Neural progenitor cell (in vitro differentiated cells): ENCODE data around the gene DEXI. TPM values are rescaled to one million over a fixed set of nuclear protein-coding genes. Genes with fewer than 3 reads are reported as not detected.

Experiments
- DNase-seq: peaks from one replicate; pipeline ENCODE4 v3.0.0-alpha.2; 2016; ENCODE audit warnings: low spot score
- H2AFZ ChIP-seq: fragments of 200-600 bp; sonication (generic); replicated peaks from 2 replicates; pipeline ENCODE4 v1.6.1; 2016; ENCODE audit warnings: antibody characterized with exemption
- H3F3A ChIP-seq: fragments of 200-600 bp; sonication (generic); 2 replicates; pipeline ENCODE4 v1.6.1; 2016; ENCODE audit warnings: antibody characterized with exemption, low read depth
- H3K27ac ChIP-seq: fragments of 200-600 bp; sonication (generic); 2 replicates; pipeline ENCODE4 v1.5.1; 2016; ENCODE audit warnings: mild to moderate bottlenecking
- H3K27me3 ChIP-seq: fragments of 200-600 bp; sonication (generic); 2 replicates; pipeline ENCODE4 v1.6.1; 2016; ENCODE audit warnings: mild to moderate bottlenecking, moderate library complexity
- H3K36me3 ChIP-seq: fragments of 200-600 bp; sonication (generic); 2 replicates; pipeline ENCODE4 v1.5.1; 2016
- H3K4me1 ChIP-seq: fragments of 200-600 bp; sonication (generic); 2 replicates; pipeline ENCODE4 v1.6.1; 2016; ENCODE audit warnings: mixed run types
- H3K4me2 ChIP-seq: fragments of 200-600 bp; sonication (generic); 2 replicates; pipeline ENCODE4 v1.6.1; 2016
- H3K4me3 ChIP-seq: fragments of 200-600 bp; sonication (generic); 2 replicates; pipeline ENCODE4 v1.5.1; 2016
- H3K79me2 ChIP-seq: fragments of 200-600 bp; sonication (generic); 2 replicates; pipeline ENCODE4 v1.6.1; 2016; ENCODE audit warnings: low read depth
- H3K9ac ChIP-seq: fragments of 200-600 bp; sonication (generic); 2 replicates; pipeline ENCODE4 v1.6.1; 2016
- H3K9me3 ChIP-seq: fragments of 200-600 bp; sonication (generic); 2 replicates; pipeline ENCODE4 v1.5.1; 2016; ENCODE audit warnings: low read depth
- H4K20me1 ChIP-seq: fragments of 200-600 bp; sonication (generic); 2 replicates; pipeline ENCODE4 v1.6.1; 2016; ENCODE audit warnings: low read depth
- H3K27ac Mint-ChIP-seq: 3 replicates; pipeline ENCODE4 v1.8.0; 2021; ENCODE audit warnings: mixed read lengths
- H3K27me3 Mint-ChIP-seq: 2 replicates; pipeline ENCODE4 v1.8.0; 2022; ENCODE audit warnings: low read depth, mild to moderate bottlenecking, inconsistent platforms, moderate library complexity, mixed read lengths; ENCODE audit not compliant: insufficient read depth
- H3K36me3 Mint-ChIP-seq: 3 replicates; pipeline ENCODE4 v1.8.0; 2021; ENCODE audit warnings: mixed read lengths
- H3K4me1 Mint-ChIP-seq: 3 replicates; pipeline ENCODE4 v1.8.0; 2021; ENCODE audit warnings: mixed read lengths
- H3K4me3 Mint-ChIP-seq: 3 replicates; pipeline ENCODE4 v1.8.0; 2021; ENCODE audit warnings: mild to moderate bottlenecking, moderate library complexity, mixed read lengths
- H3K9me3 Mint-ChIP-seq: 3 replicates; pipeline ENCODE4 v1.8.0; 2020; ENCODE audit warnings: mixed read lengths
- CTCF ChIP-seq: fragments of 200-600 bp; sonication (generic); IDR thresholded peaks from 2 replicates; pipeline ENCODE4 v1.5.1; 2017; ENCODE audit warnings: antibody characterized with exemption, mild to moderate bottlenecking
- EZH2 ChIP-seq: fragments of 200-600 bp; sonication (generic); IDR thresholded peaks from 2 replicates; pipeline ENCODE4 v1.6.1; 2017; ENCODE audit warnings: antibody characterized with exemption, mild to moderate bottlenecking, moderate library complexity
- EZH2phosphoT487 ChIP-seq: fragments of 200-600 bp; sonication (generic); IDR thresholded peaks from 2 replicates; pipeline ENCODE4 v1.6.1; 2017; ENCODE audit warnings: antibody characterized with exemption
- total RNA-seq: library from RNA; depleted of rRNA; stranded (reverse); fragments of >200 nt; gene quantifications from 2 replicates; pipeline ENCODE4 v1.2.3, GENCODE V29; 2015; ENCODE audit warnings: low replicate concordance

DEXI gene
- total RNA-seq, 1 donor from 2014 or later = 16.4 TPM

- H3K9me3 ChIP-seq = no peaks in the 10 kb centered on the region
- no peak overlapping the region for H3K27ac Mint-ChIP-seq
- no peaks in the 10 kb centered on the region for H4K20me1 ChIP-seq
- no peaks in the 10 kb centered on the region for H3K36me3 Mint-ChIP-seq
- H3K27ac ChIP-seq = no peak overlapping the region
- no peaks in the 10 kb centered on the region for H3K4me1 Mint-ChIP-seq
- peaks cover 11% of the 10 kb centered on the region for H3K27me3 Mint-ChIP-seq
- H2AFZ ChIP-seq = no peak overlapping the region
- peaks cover 5% of the 10 kb centered on the region for H3K4me1 ChIP-seq
- no peak overlapping the region for H3K9ac ChIP-seq
- TF ChIP-seq EZH2phosphoT487 = no peak
- TF ChIP-seq EZH2 = no peak
- TF ChIP-seq CTCF = no peak
- peaks cover 50% of the 10 kb centered on the region for H3K27me3 ChIP-seq
- DNase-seq = no peak
- H3F3A ChIP-seq = no peaks in the 10 kb centered on the region
- H3K79me2 ChIP-seq = no peaks in the 10 kb centered on the region
- H3K4me2 ChIP-seq = no peak overlapping the region
- no peak overlapping the region for H3K4me3 ChIP-seq
- H3K9me3 Mint-ChIP-seq = no peaks in the 10 kb centered on the region
- H3K4me3 Mint-ChIP-seq = no peak overlapping the region
- no peaks in the 10 kb centered on the region for H3K36me3 ChIP-seq
These were observed 61.4 kb downstream of the DEXI start for GRCh38 chr16:10880594-10881452.

- DNase-seq = no peak
- peaks cover 5% of the 10 kb centered on the region for H3K4me1 ChIP-seq
- no peak overlapping the region for H3K27ac ChIP-seq
- H3F3A ChIP-seq = no peaks in the 10 kb centered on the region
- no peak overlapping the region for H2AFZ ChIP-seq
- no peak overlapping the region for H3K27ac Mint-ChIP-seq
- H3K9ac ChIP-seq = no peak overlapping the region
- no peaks in the 10 kb centered on the region for H4K20me1 ChIP-seq
- H3K9me3 ChIP-seq = no peaks in the 10 kb centered on the region
- peak overlapping the region; percentile 72 for H3K4me2 ChIP-seq
- no peaks in the 10 kb centered on the region for H3K9me3 Mint-ChIP-seq
- H3K36me3 ChIP-seq = no peaks in the 10 kb centered on the region
- H3K79me2 ChIP-seq = no peaks in the 10 kb centered on the region
- H3K36me3 Mint-ChIP-seq = no peaks in the 10 kb centered on the region
- no peak overlapping the region for H3K4me3 ChIP-seq
- H3K4me1 Mint-ChIP-seq = no peaks in the 10 kb centered on the region
- H3K27me3 ChIP-seq = peaks cover 50% of the 10 kb centered on the region
- TF ChIP-seq CTCF (no peak), EZH2 (no peak), EZH2phosphoT487 (no peak)
- H3K27me3 Mint-ChIP-seq = peaks cover 9% of the 10 kb centered on the region
- no peak overlapping the region for H3K4me3 Mint-ChIP-seq
These were observed 62.3 kb downstream of the DEXI start for GRCh38 chr16:10879681-10880589.

Other genes starting within 250 kb of the DEXI start
- gene TEKT5, start 247.5 kb downstream of the DEXI start, total RNA-seq = 0.07 and 0.50 TPM in 2 replicates
- 21.6 and 22.8 TPM in 2 replicates for gene NUBP1, start 198.6 kb downstream of the DEXI start, total RNA-seq
- gene TVP23A, start 123.7 kb downstream of the DEXI start, total RNA-seq = 3.5 and 4.6 TPM in 2 replicates
- not detected in 2 replicates for gene CIITA, start 65.3 kb downstream of the DEXI start, total RNA-seq
- gene CLEC16A, start 2.1 kb upstream of the DEXI start, total RNA-seq = 7.8 and 11.9 TPM in 2 replicates